Endodermal cell (in vitro differentiated cells): ENCODE data around the gene ARF6. TPM values are rescaled to one million over a fixed set of nuclear protein-coding genes. Genes with fewer than 3 reads are reported as not detected.
"Not testable (repeated sequence)": the region's sequence is repeated elsewhere in the genome, so short reads cannot be mapped to it uniquely, and the experiment has no call there.

Experiments used
- DNase-seq: peaks from one replicate; pipeline ENCODE4 v3.0.0-alpha.2; 2017
- H3K27ac ChIP-seq: 2 replicates; pipeline ENCODE4 v1.5.1; 2013; ENCODE audit warnings: mild to moderate bottlenecking, low read depth, low read length, moderate library complexity
- H3K27me3 ChIP-seq: 2 replicates; pipeline ENCODE4 v1.6.1; 2013; ENCODE audit warnings: mild to moderate bottlenecking, low read length, moderate library complexity; ENCODE audit not compliant: insufficient read depth, control insufficient read depth, poor library complexity, severe bottlenecking
- H3K36me3 ChIP-seq: 2 replicates; pipeline ENCODE4 v1.7.0; 2013; ENCODE audit warnings: mild to moderate bottlenecking, low read length, moderate library complexity; ENCODE audit not compliant: control insufficient read depth, insufficient read depth
- H3K4me1 ChIP-seq: one replicate; pipeline ENCODE4 v1.7.0; 2013; ENCODE audit warnings: low read length; ENCODE audit not compliant: control insufficient read depth, insufficient read depth
- H3K4me3 ChIP-seq: 2 replicates; pipeline ENCODE4 v1.5.1; 2013; ENCODE audit warnings: mild to moderate bottlenecking, low read length, moderate library complexity
- H3K9ac ChIP-seq: 2 replicates; pipeline ENCODE4 v1.6.1; 2013; ENCODE audit warnings: mild to moderate bottlenecking, low read length, moderate library complexity; ENCODE audit not compliant: poor library complexity, severe bottlenecking; ENCODE audit errors: extremely low read depth
- H3K9me3 ChIP-seq: 2 replicates; pipeline ENCODE4 v1.6.1; 2013; ENCODE audit warnings: mild to moderate bottlenecking, low read length, moderate library complexity; ENCODE audit not compliant: control insufficient read depth
- H3K27ac Mint-ChIP-seq: 2 replicates; pipeline ENCODE4 v1.8.0; 2020; ENCODE audit warnings: mixed read lengths
- H3K27me3 Mint-ChIP-seq: 2 replicates; pipeline ENCODE4 v1.8.0; 2021; ENCODE audit warnings: mild to moderate bottlenecking, mixed read lengths; ENCODE audit not compliant: insufficient read depth
- H3K36me3 Mint-ChIP-seq: 2 replicates; pipeline ENCODE4 v1.8.0; 2020; ENCODE audit warnings: low read depth, mixed read lengths
- H3K4me1 Mint-ChIP-seq: 2 replicates; pipeline ENCODE4 v1.8.0; 2020; ENCODE audit warnings: mixed read lengths
- H3K4me3 Mint-ChIP-seq: 2 replicates; pipeline ENCODE4 v1.8.0; 2020; ENCODE audit warnings: mild to moderate bottlenecking, moderate library complexity, mixed read lengths
- H3K9me3 Mint-ChIP-seq: 2 replicates; pipeline ENCODE4 v1.8.0; 2020; ENCODE audit warnings: mild to moderate bottlenecking, mixed read lengths
- CTCF ChIP-seq: fragments of 200-600 bp; sonication (generic); conservative IDR thresholded peaks from 2 replicates; pipeline ENCODE4 v1.5.0; 2021; ENCODE audit warnings: antibody characterized with exemption, mild to moderate bottlenecking
- WGBS, 2 experiments: methylation state at CpG; one replicate each; pipeline versions ENCODE4 v1.1.5 to v1.1.7; 2013; ENCODE audit warnings: missing lambda C conversion rate in 2 of 2, mixed read lengths in 1 of 2; ENCODE audit not compliant: insufficient coverage in 1 of 2, insufficient read length in 1 of 2; 5-methylcytosine and 5-hydroxymethylcytosine counted together
- total RNA-seq, 2 donors: library from RNA; stranded (reverse); fragmentation: NEBNext Ultra II Directional in 1 of 2; extraction: Animal tissue kit (Norgen Biotek cat#: 25700) in 1 of 2; gene quantifications; 2 replicates in 1 of 2; 3 replicates in 1 of 2; pipeline ENCODE4 v1.2.1, GENCODE V29; 2021

ARF6 gene
- total RNA-seq, 2 donors from 2014 or later, result 45.2 to 46.7 TPM

- Mint-ChIP-seq H3K36me3 (no peaks in the 10 kb centered on the region), H3K9me3 (no peaks in the 10 kb centered on the region), H3K27ac (no peak overlapping the region), H3K4me3 (no peak overlapping the region), H3K4me1 (peaks cover 4% of the 10 kb centered on the region), H3K27me3 (peaks cover 4% of the 10 kb centered on the region)
- Histone ChIP-seq H3K4me1 (no peaks in the 10 kb centered on the region), H3K27me3 (peaks cover 6% of the 10 kb centered on the region), H3K27ac (no peak overlapping the region), H3K4me3 (no peak overlapping the region), H3K9ac (no peak overlapping the region), H3K36me3 (no peaks in the 10 kb centered on the region), H3K9me3 (no peaks in the 10 kb centered on the region)
- 81 to 90% methylated on average over 5 to 6 of the region's 6 CpGs for WGBS, 2 experiments
- no peak for DNase-seq
- no peak for TF ChIP-seq CTCF
Measured at GRCh38 chr14:49870908-49871307, 22.0 kb upstream of the ARF6 start.

GRCh38 chr14:49873548-49873947, 19.3 kb upstream of the ARF6 start:
- 82 to 93% methylated on average over 4 to 5 of the region's 6 CpGs for WGBS, 2 experiments
- DNase-seq, H3K4me3 ChIP-seq, H3K9me3 Mint-ChIP-seq, H3K36me3 Mint-ChIP-seq, H3K4me1 ChIP-seq, H3K9me3 ChIP-seq, H3K36me3 ChIP-seq, H3K27ac Mint-ChIP-seq, H3K4me3 Mint-ChIP-seq, H3K27me3 Mint-ChIP-seq, H3K27me3 ChIP-seq, H3K4me1 Mint-ChIP-seq, H3K9ac ChIP-seq, H3K27ac ChIP-seq: not testable (repeated sequence)

- H3K27me3 ChIP-seq, result no peaks in the 10 kb centered on the region
- no peaks in the 10 kb centered on the region for H3K27me3 Mint-ChIP-seq
- H3K4me1 Mint-ChIP-seq, result no peaks in the 10 kb centered on the region
- no peaks in the 10 kb centered on the region for H3K4me1 ChIP-seq
- no peaks in the 10 kb centered on the region for H3K9me3 ChIP-seq
- H3K27ac ChIP-seq, result no peak overlapping the region
- WGBS, 2 experiments, result 85 to 95% methylated on average over 2 to 10 of the region's 12 CpGs
- no peak overlapping the region for H3K27ac Mint-ChIP-seq
- no peaks in the 10 kb centered on the region for H3K36me3 ChIP-seq
- H3K4me3 ChIP-seq, result no peak overlapping the region
- no peak for DNase-seq
- no peak for TF ChIP-seq CTCF
- H3K4me3 Mint-ChIP-seq, result no peak overlapping the region
- no peak overlapping the region for H3K9ac ChIP-seq
- no peaks in the 10 kb centered on the region for H3K36me3 Mint-ChIP-seq
- H3K9me3 Mint-ChIP-seq, result no peaks in the 10 kb centered on the region
Measured at GRCh38 chr14:49875640-49876198, 17.2 kb upstream of the ARF6 start.

- no peak overlapping the region for H3K27ac ChIP-seq
- H3K4me1 ChIP-seq, result no peaks in the 10 kb centered on the region
- no peaks in the 10 kb centered on the region for H3K27me3 ChIP-seq
- Mint-ChIP-seq H3K4me3 (no peak overlapping the region), H3K4me1 (no peaks in the 10 kb centered on the region), H3K9me3 (no peaks in the 10 kb centered on the region), H3K27me3 (no peaks in the 10 kb centered on the region), H3K36me3 (no peaks in the 10 kb centered on the region), H3K27ac (no peak overlapping the region)
- no peak for TF ChIP-seq CTCF
- no peak overlapping the region for H3K9ac ChIP-seq
- 0 to 68% methylated on average over 1 to 4 of the region's 4 CpGs for WGBS, 2 experiments
- H3K4me3 ChIP-seq, result no peak overlapping the region
- H3K36me3 ChIP-seq, result no peaks in the 10 kb centered on the region
- no peak for DNase-seq
- no peaks in the 10 kb centered on the region for H3K9me3 ChIP-seq
Measured at GRCh38 chr14:49876563-49877127, 16.2 kb upstream of the ARF6 start.
